Measurements from ENCODE around the gene INSC. TPM values are rescaled to one million over a fixed set of nuclear protein-coding genes. Genes with fewer than 3 reads are reported as not detected.

Gene INSC
- total and polyA plus RNA-seq, 2 of the 8 experiments (the other 6 are each of a cell fraction or from before 2014, with no cell fraction given), result 0.58 to 0.59 TPM

DNA sequence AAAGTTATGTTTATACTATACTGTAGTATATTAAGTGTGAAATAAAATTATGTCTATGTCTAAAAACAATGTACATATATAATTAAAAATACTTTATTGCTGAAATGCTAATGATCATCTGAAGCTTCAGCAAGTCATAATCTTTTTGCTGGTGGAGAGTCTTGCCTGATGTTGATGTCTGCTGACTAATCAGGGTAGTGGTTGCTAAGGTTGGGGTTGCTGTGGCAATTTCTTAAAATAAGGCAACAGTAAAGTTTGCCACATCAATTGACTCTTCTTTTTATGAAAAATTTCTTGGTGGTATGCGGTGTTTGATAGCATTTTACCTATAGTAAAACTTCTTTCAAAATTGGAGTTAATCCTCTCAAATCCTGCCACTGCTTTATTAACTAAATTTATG is 21.4 kb downstream of the INSC start (continued):
- TF ChIP-seq TCF12 (IDR thresholded peaks at IDR 0.05; ENCODE audit: low read depth, low read length) (no peak), ASH2L (IDR thresholded peaks at IDR 0.05; ENCODE audit: low read length) (no peak), JUND (IDR thresholded peaks at IDR 0.05; ENCODE audit: low read length) (no peak), RFX5 (IDR thresholded peaks at IDR 0.05; ENCODE audit: borderline replicate concordance, low read depth, low read length) (no peak), CEBPB (IDR thresholded peaks at IDR 0.05; ENCODE audit: low read depth, low read length) (no peak), SRF (IDR thresholded peaks at IDR 0.05; ENCODE audit: low read depth, low read length) (no peak), CBX5 (IDR thresholded peaks at IDR 0.05; ENCODE audit: low read depth, low read length) (no peak)
- TF ChIP-seq, protein P1, sequence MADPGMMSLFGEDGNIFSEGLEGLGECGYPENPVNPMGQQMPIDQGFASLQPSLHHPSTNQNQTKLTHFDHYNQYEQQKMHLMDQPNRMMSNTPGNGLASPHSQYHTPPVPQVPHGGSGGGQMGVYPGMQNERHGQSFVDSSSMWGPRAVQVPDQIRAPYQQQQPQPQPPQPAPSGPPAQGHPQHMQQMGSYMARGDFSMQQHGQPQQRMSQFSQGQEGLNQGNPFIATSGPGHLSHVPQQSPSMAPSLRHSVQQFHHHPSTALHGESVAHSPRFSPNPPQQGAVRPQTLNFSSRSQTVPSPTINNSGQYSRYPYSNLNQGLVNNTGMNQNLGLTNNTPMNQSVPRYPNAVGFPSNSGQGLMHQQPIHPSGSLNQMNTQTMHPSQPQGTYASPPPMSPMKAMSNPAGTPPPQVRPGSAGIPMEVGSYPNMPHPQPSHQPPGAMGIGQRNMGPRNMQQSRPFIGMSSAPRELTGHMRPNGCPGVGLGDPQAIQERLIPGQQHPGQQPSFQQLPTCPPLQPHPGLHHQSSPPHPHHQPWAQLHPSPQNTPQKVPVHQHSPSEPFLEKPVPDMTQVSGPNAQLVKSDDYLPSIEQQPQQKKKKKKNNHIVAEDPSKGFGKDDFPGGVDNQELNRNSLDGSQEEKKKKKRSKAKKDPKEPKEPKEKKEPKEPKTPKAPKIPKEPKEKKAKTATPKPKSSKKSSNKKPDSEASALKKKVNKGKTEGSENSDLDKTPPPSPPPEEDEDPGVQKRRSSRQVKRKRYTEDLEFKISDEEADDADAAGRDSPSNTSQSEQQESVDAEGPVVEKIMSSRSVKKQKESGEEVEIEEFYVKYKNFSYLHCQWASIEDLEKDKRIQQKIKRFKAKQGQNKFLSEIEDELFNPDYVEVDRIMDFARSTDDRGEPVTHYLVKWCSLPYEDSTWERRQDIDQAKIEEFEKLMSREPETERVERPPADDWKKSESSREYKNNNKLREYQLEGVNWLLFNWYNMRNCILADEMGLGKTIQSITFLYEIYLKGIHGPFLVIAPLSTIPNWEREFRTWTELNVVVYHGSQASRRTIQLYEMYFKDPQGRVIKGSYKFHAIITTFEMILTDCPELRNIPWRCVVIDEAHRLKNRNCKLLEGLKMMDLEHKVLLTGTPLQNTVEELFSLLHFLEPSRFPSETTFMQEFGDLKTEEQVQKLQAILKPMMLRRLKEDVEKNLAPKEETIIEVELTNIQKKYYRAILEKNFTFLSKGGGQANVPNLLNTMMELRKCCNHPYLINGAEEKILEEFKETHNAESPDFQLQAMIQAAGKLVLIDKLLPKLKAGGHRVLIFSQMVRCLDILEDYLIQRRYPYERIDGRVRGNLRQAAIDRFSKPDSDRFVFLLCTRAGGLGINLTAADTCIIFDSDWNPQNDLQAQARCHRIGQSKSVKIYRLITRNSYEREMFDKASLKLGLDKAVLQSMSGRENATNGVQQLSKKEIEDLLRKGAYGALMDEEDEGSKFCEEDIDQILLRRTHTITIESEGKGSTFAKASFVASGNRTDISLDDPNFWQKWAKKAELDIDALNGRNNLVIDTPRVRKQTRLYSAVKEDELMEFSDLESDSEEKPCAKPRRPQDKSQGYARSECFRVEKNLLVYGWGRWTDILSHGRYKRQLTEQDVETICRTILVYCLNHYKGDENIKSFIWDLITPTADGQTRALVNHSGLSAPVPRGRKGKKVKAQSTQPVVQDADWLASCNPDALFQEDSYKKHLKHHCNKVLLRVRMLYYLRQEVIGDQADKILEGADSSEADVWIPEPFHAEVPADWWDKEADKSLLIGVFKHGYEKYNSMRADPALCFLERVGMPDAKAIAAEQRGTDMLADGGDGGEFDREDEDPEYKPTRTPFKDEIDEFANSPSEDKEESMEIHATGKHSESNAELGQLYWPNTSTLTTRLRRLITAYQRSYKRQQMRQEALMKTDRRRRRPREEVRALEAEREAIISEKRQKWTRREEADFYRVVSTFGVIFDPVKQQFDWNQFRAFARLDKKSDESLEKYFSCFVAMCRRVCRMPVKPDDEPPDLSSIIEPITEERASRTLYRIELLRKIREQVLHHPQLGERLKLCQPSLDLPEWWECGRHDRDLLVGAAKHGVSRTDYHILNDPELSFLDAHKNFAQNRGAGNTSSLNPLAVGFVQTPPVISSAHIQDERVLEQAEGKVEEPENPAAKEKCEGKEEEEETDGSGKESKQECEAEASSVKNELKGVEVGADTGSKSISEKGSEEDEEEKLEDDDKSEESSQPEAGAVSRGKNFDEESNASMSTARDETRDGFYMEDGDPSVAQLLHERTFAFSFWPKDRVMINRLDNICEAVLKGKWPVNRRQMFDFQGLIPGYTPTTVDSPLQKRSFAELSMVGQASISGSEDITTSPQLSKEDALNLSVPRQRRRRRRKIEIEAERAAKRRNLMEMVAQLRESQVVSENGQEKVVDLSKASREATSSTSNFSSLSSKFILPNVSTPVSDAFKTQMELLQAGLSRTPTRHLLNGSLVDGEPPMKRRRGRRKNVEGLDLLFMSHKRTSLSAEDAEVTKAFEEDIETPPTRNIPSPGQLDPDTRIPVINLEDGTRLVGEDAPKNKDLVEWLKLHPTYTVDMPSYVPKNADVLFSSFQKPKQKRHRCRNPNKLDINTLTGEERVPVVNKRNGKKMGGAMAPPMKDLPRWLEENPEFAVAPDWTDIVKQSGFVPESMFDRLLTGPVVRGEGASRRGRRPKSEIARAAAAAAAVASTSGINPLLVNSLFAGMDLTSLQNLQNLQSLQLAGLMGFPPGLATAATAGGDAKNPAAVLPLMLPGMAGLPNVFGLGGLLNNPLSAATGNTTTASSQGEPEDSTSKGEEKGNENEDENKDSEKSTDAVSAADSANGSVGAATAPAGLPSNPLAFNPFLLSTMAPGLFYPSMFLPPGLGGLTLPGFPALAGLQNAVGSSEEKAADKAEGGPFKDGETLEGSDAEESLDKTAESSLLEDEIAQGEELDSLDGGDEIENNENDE (IDR thresholded peaks at IDR 0.05; ENCODE audit: insufficient replicate concordance, low read length), result no peak
